ENCODE measurements around the gene PLEKHA1. TPM values are rescaled to one million over a fixed set of nuclear protein-coding genes. Genes with fewer than 3 reads are reported as not detected.

PLEKHA1 gene
- total and polyA plus RNA-seq, 12 donors, result 8.3 to 22.3 (median 13.1) TPM

- TF ChIP-seq CTCF (IDR thresholded peaks at IDR 0.05), result no peak
- 79 to 91% (median 84%) methylated on average over 6 to 8 of the region's 8 CpGs for WGBS, 4 donors
- intact Hi-C loops (cut with DNase I), result loop anchor here in 1 of 2 donors (10.0 kb wide), 1 partner anchor 87 kb away; no protein-coding TSS in a partner anchor
Observed at GRCh38 chr10:122347170-122347841, 27.2 kb upstream of the PLEKHA1 start.

GRCh38 chr10:122348512-122348911 lies 26.0 kb upstream of the PLEKHA1 start:
- no peaks in the 10 kb centered on the region for H3K4me1 ChIP-seq (replicated peaks in 1 of 2)
- no peak overlapping the region for H3K4me3 ChIP-seq
- intact Hi-C loops (cut with DNase I), result loop anchor here in 1 of 2 donors (10.0 kb wide), 1 partner anchor 86 kb away; no protein-coding TSS in a partner anchor
- no peak overlapping the region for H3K27ac ChIP-seq
- H3K36me3 ChIP-seq (replicated peaks in 1 of 2), result no peaks in the 10 kb centered on the region
- H3K27me3 ChIP-seq, result no peaks in the 10 kb centered on the region
- no peak for DNase-seq
- no peaks in the 10 kb centered on the region for H3K9me3 ChIP-seq (replicated peaks in 1 of 3)
- TF ChIP-seq CTCF (IDR thresholded peaks at IDR 0.05), result no peak
- TF ChIP-seq POLR2A (IDR thresholded peaks at IDR 0.05), result no peak
- 70 to 85% (median 84%) methylated on average over 4 of the region's 4 CpGs for WGBS, 4 donors

More at GRCh38 chr10:122347170-122347841, 27.2 kb upstream of the PLEKHA1 start:
- Histone ChIP-seq H3K4me3 (no peak overlapping the region), H3K36me3 (replicated peaks in 1 of 2) (no peaks in the 10 kb centered on the region), H3K27ac (no peak overlapping the region), H3K4me1 (replicated peaks in 1 of 2) (no peaks in the 10 kb centered on the region), H3K27me3 (no peaks in the 10 kb centered on the region), H3K9me3 (replicated peaks in 1 of 3) (no peaks in the 10 kb centered on the region)
- no peak for DNase-seq

- TF ChIP-seq CTCF (IDR thresholded peaks at IDR 0.05) (no peak), POLR2A (IDR thresholded peaks at IDR 0.05) (no peak)
- no peak overlapping the region for H3K4me3 ChIP-seq
- no peak for DNase-seq
- H3K4me1 ChIP-seq (replicated peaks in 1 of 2), result no peaks in the 10 kb centered on the region
- H3K9me3 ChIP-seq (replicated peaks in 1 of 3), result no peaks in the 10 kb centered on the region
- intact Hi-C loops (cut with DNase I), result loop anchor here in 1 of 2 donors (10.0 kb wide), 1 partner anchor 86 kb away; no protein-coding TSS in a partner anchor
- H3K36me3 ChIP-seq (replicated peaks in 1 of 2), result no peaks in the 10 kb centered on the region
- WGBS, 4 donors, result 86 to 91% (median 87%) methylated on average over 7 of the region's 7 CpGs
- no peaks in the 10 kb centered on the region for H3K27me3 ChIP-seq
- H3K27ac ChIP-seq, result no peak overlapping the region
Observed at GRCh38 chr10:122348935-122349361, 25.6 kb upstream of the PLEKHA1 start.

GRCh38 chr10:122349758-122350369 lies 24.6 kb upstream of the PLEKHA1 start:
- DNase-seq, result no peak
- TF ChIP-seq CTCF (IDR thresholded peaks at IDR 0.05) (no peak), POLR2A (IDR thresholded peaks at IDR 0.05) (no peak)
- no peaks in the 10 kb centered on the region for H3K36me3 ChIP-seq (replicated peaks in 1 of 2)
- H3K27me3 ChIP-seq, result no peaks in the 10 kb centered on the region
- intact Hi-C loops (cut with DNase I), result loop anchor here in 1 of 2 donors (10.0 kb wide), 1 partner anchor 85 kb away; no protein-coding TSS in a partner anchor
- no peaks in the 10 kb centered on the region for H3K4me1 ChIP-seq (replicated peaks in 1 of 2)
- 76 to 88% (median 82%) methylated on average over 2 to 3 of the region's 3 CpGs for WGBS, 4 donors
- no peak overlapping the region for H3K27ac ChIP-seq
- no peaks in the 10 kb centered on the region for H3K9me3 ChIP-seq (replicated peaks in 1 of 3)
- H3K4me3 ChIP-seq, result no peak overlapping the region

Measured in adrenal gland (tissue), 12 donors.